GM12878 (cell line): Measurements from ENCODE around the gene ARHGEF38. TPM values are rescaled to one million over a fixed set of nuclear protein-coding genes. Genes with fewer than 3 reads are reported as not detected.

ENCODE experiments used
- ATAC-seq: fragments of 200-7000 bp; cut with Tn5 transposase; 3 replicates; pipeline ENCODE4 v1.9.1; 2020; ENCODE audit warnings: mild to moderate bottlenecking, moderate library complexity
- BruUV-seq: library from RNA; stranded (reverse); fragments of 400-500 nt; replicated peaks from 2 replicates; lab custom pipeline; 2021; lab: Mats Ljungman, UMichigan
- CTCF ChIA-PET: fragments of 300-600 bp; sonication (Branson Sonifier 250); formaldehyde crosslinking; extraction: SDS; loops from one replicate; lab custom pipeline; 2021; ENCODE audit warnings: inconsistent platforms; lab: Yijun Ruan, JAX
- POLR2A ChIA-PET: fragments of 350-600 bp; formaldehyde crosslinking; extraction: SDS; loops from one replicate; lab custom pipeline; 2021; ENCODE audit warnings: inconsistent platforms; lab: Charles Lee
- RAD21 ChIA-PET: fragments of 300-600 bp; sonication (Branson Sonifier 250); formaldehyde crosslinking; loops from one replicate; lab custom pipeline; 2023; ENCODE audit warnings: antibody characterized with exemption; ENCODE audit not compliant: unreplicated experiment; lab: Charles Lee
- SMC1A ChIA-PET: fragments of 300-600 bp; sonication (Branson Sonifier 250); formaldehyde crosslinking; loops from one replicate; lab custom pipeline; 2023; ENCODE audit not compliant: unreplicated experiment, uncharacterized antibody; lab: Charles Lee
- DNase-seq: peaks from one replicate; pipeline ENCODE4 v3.0.0-alpha.2; 2011; ENCODE audit warnings: low read depth, low spot score
- FAIRE-seq: peaks from 3 replicates; lab custom pipeline; 2011; peaks lifted over from hg19 to GRCh38; lab: Jason Lieb, UNC
- H2AFZ ChIP-seq: 2 replicates; pipeline ENCODE4 v1.6.0; 2011; ENCODE audit warnings: low read depth, low read length, control low read depth; ENCODE audit not compliant: control insufficient read depth
- H3K27ac ChIP-seq: 2 replicates; pipeline ENCODE4 v1.5.1; 2011; ENCODE audit warnings: control low read depth; ENCODE audit not compliant: control insufficient read depth, insufficient read depth
- H3K27me3 ChIP-seq, 2 experiments: replicated peaks in 1 of 2; 2 replicates each; pipeline versions ENCODE4 v1.6.0 to v1.6.1; 2011; ENCODE audit warnings: low read length in 1 of 2; ENCODE audit not compliant: control insufficient read depth in 2 of 2, insufficient read depth in 2 of 2
- H3K36me3 ChIP-seq, 2 experiments: 2 replicates each; pipeline ENCODE4 v1.5.1; 2011; ENCODE audit warnings: low read length in 1 of 2; ENCODE audit not compliant: control insufficient read depth in 2 of 2, insufficient read depth in 2 of 2
- H3K4me1 ChIP-seq: 2 replicates; pipeline ENCODE4 v1.6.1; 2011; ENCODE audit warnings: mild to moderate bottlenecking, low read length, moderate library complexity, mixed read lengths; ENCODE audit not compliant: control insufficient read depth, insufficient read depth
- H3K4me2 ChIP-seq: 2 replicates; pipeline ENCODE4 v1.6.0; 2011; ENCODE audit warnings: control low read depth; ENCODE audit not compliant: control insufficient read depth, insufficient read depth
- H3K4me3 ChIP-seq: fragments of 200-600 bp; sonication (generic); 2 replicates; pipeline ENCODE4 v1.5.1; 2016
- H3K79me2 ChIP-seq: 2 replicates; pipeline ENCODE4 v1.6.0; 2011; ENCODE audit warnings: low read length; ENCODE audit not compliant: control insufficient read depth, insufficient read depth
- H3K9ac ChIP-seq: 2 replicates; pipeline ENCODE4 v1.8.0; 2011; ENCODE audit warnings: low read length, control low read depth, mixed read lengths; ENCODE audit not compliant: control insufficient read depth, insufficient read depth
- H3K9me3 ChIP-seq: replicated peaks from 3 replicates; pipeline ENCODE4 v1.5.1; 2011; ENCODE audit warnings: mild to moderate bottlenecking, low read length; ENCODE audit not compliant: control insufficient read depth, insufficient read depth
- H4K20me1 ChIP-seq: 2 replicates; pipeline ENCODE4 v1.6.0; 2011; ENCODE audit not compliant: control insufficient read depth, insufficient read depth
- CBFB ChIP-seq: IDR thresholded peaks from 2 replicates; pipeline ENCODE4 v1.6.1; 2016; ENCODE audit warnings: antibody characterized with exemption, low read depth
- IKZF2 ChIP-seq, 2 experiments: fragments of 450-650 bp; IDR thresholded peaks; 2 replicates each; pipeline ENCODE4 v1.6.1; 2017; ENCODE audit warnings: mild to moderate bottlenecking in 2 of 2, moderate library complexity in 2 of 2
- IRF3 ChIP-seq: fragments of 450-650 bp; IDR thresholded peaks from 2 replicates; pipeline ENCODE4 v1.6.1; 2014; ENCODE audit warnings: mild to moderate bottlenecking
- NFYB ChIP-seq: IDR thresholded peaks from 2 replicates; pipeline ENCODE4 v1.6.1; 2011; ENCODE audit warnings: low read depth, mild to moderate bottlenecking, low read length, improper control_type of control experiment, moderate library complexity; ENCODE audit not compliant: insufficient read depth
- RAD51 ChIP-seq: fragments of 450-650 bp; IDR thresholded peaks from 2 replicates; pipeline ENCODE4 v1.6.1; 2016; ENCODE audit warnings: moderate library complexity, mild to moderate bottlenecking, inconsistent platforms
- SMC3 ChIP-seq: IDR thresholded peaks from 2 replicates; pipeline ENCODE4 v1.6.1; 2011; ENCODE audit warnings: low read length, improper control_type of control experiment, borderline replicate concordance
- ZBED1 ChIP-seq: IDR thresholded peaks from 2 replicates; pipeline ENCODE4 v1.6.1; 2016; ENCODE audit warnings: borderline replicate concordance
- WGBS: methylation state at CpG from one replicate; pipeline ENCODE4 v1.1.6; 2016; ENCODE audit warnings: low lambda C conversion rate; ENCODE audit not compliant: insufficient replicate concordance, insufficient coverage; ENCODE audit errors: missing lambda C conversion rate; 5-methylcytosine and 5-hydroxymethylcytosine counted together
- in situ Hi-C: fragments of 300-500 bp; cut with MboI; formaldehyde crosslinking; loops from 9 replicates; pipeline ENCODE4 v1.14.3; 2018; ENCODE audit warnings: mixed read lengths
- intact Hi-C: fragments of 100-400 bp; cut with micrococcal nuclease; formaldehyde crosslinking; loops from one replicate; pipeline ENCODE4 v1.14.2; 2022; ENCODE audit not compliant: unreplicated experiment
- polyA plus RNA-seq, 11 experiments: library from polyadenylated mRNA; depleted of rRNA in 4 of 11; unstranded in 6 of 11; stranded (reverse) in 5 of 11; fragments of >200 nt; fragmentation: Nextera tagmentation in 4 of 11; fragmentation: Illumina TruSeq in 1 of 11; extraction: Ambion mirVana in 4 of 11; extraction: Trizol in 1 of 11; gene quantifications; 1 replicate in 1 of 11; 2 replicates in 10 of 11; pipeline versions ENCODE4 v1.2.1 to v1.2.3, GENCODE V29; 2011 to 2016; ENCODE audit warnings: inconsistent platforms in 2 of 11, missing spikeins in 2 of 11, low read depth in 1 of 11
- total RNA-seq, 4 experiments: library from RNA; depleted of rRNA in 3 of 4; stranded (reverse); fragments of >200 nt in 3 of 4; fragmentation: Illumina TruSeq in 1 of 4; extraction: Trizol in 1 of 4; gene quantifications; 2 replicates each; pipeline versions ENCODE4 v1.2.1 to v1.2.3, GENCODE V29; 2013 to 2021
- TF ChIP-seq, protein P1 (sequence below): fragments of 450-650 bp; IDR thresholded peaks from 2 replicates; pipeline ENCODE4 v1.6.1; 2017; ENCODE audit warnings: mild to moderate bottlenecking, moderate library complexity
- TF ChIP-seq, protein P2 (sequence below): fragments of 150-350 bp; IDR thresholded peaks from 2 replicates; pipeline ENCODE4 v1.6.1; 2016; ENCODE audit warnings: low read depth, low read length
- TF ChIP-seq, protein P3 (sequence below): fragments of 450-650 bp; IDR thresholded peaks from 2 replicates; pipeline ENCODE4 v1.6.1; 2018; ENCODE audit warnings: borderline replicate concordance, mild to moderate bottlenecking; ENCODE audit not compliant: partially characterized antibody

Gene ARHGEF38
- total and polyA plus RNA-seq, 10 of the 15 experiments (the other 5 are each of a cell fraction or from before 2014, with no cell fraction given) = 0.01 to 1.1 (median 0.09) TPM; not detected in 2

- H3K27ac ChIP-seq = no peak overlapping the region
- in situ Hi-C loops (no loop called here), intact Hi-C loops (no loop called here)
- FAIRE-seq = no peak
- H3K27me3 ChIP-seq = no peaks in the 10 kb centered on the region
- no peaks in the 10 kb centered on the region for H3K79me2 ChIP-seq
- no peak for TF ChIP-seq NFYB
- TF ChIP-seq SMC3 = no peak
- TF ChIP-seq, protein P1, sequence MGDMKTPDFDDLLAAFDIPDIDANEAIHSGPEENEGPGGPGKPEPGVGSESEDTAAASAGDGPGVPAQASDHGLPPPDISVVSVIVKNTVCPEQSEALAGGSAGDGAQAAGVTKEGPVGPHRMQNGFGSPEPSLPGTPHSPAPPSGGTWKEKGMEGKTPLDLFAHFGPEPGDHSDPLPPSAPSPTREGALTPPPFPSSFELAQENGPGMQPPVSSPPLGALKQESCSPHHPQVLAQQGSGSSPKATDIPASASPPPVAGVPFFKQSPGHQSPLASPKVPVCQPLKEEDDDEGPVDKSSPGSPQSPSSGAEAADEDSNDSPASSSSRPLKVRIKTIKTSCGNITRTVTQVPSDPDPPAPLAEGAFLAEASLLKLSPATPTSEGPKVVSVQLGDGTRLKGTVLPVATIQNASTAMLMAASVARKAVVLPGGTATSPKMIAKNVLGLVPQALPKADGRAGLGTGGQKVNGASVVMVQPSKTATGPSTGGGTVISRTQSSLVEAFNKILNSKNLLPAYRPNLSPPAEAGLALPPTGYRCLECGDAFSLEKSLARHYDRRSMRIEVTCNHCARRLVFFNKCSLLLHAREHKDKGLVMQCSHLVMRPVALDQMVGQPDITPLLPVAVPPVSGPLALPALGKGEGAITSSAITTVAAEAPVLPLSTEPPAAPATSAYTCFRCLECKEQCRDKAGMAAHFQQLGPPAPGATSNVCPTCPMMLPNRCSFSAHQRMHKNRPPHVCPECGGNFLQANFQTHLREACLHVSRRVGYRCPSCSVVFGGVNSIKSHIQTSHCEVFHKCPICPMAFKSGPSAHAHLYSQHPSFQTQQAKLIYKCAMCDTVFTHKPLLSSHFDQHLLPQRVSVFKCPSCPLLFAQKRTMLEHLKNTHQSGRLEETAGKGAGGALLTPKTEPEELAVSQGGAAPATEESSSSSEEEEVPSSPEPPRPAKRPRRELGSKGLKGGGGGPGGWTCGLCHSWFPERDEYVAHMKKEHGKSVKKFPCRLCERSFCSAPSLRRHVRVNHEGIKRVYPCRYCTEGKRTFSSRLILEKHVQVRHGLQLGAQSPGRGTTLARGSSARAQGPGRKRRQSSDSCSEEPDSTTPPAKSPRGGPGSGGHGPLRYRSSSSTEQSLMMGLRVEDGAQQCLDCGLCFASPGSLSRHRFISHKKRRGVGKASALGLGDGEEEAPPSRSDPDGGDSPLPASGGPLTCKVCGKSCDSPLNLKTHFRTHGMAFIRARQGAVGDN = no peak
- TF ChIP-seq IRF3 = no peak
- no peak for TF ChIP-seq IKZF2 (IDR thresholded peaks at IDR 0.05)
- no peak for TF ChIP-seq ZBED1
- TF ChIP-seq, protein P2, sequence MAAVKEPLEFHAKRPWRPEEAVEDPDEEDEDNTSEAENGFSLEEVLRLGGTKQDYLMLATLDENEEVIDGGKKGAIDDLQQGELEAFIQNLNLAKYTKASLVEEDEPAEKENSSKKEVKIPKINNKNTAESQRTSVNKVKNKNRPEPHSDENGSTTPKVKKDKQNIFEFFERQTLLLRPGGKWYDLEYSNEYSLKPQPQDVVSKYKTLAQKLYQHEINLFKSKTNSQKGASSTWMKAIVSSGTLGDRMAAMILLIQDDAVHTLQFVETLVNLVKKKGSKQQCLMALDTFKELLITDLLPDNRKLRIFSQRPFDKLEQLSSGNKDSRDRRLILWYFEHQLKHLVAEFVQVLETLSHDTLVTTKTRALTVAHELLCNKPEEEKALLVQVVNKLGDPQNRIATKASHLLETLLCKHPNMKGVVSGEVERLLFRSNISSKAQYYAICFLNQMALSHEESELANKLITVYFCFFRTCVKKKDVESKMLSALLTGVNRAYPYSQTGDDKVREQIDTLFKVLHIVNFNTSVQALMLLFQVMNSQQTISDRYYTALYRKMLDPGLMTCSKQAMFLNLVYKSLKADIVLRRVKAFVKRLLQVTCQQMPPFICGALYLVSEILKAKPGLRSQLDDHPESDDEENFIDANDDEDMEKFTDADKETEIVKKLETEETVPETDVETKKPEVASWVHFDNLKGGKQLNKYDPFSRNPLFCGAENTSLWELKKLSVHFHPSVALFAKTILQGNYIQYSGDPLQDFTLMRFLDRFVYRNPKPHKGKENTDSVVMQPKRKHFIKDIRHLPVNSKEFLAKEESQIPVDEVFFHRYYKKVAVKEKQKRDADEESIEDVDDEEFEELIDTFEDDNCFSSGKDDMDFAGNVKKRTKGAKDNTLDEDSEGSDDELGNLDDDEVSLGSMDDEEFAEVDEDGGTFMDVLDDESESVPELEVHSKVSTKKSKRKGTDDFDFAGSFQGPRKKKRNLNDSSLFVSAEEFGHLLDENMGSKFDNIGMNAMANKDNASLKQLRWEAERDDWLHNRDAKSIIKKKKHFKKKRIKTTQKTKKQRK = no peak
- TF ChIP-seq, protein P3, sequence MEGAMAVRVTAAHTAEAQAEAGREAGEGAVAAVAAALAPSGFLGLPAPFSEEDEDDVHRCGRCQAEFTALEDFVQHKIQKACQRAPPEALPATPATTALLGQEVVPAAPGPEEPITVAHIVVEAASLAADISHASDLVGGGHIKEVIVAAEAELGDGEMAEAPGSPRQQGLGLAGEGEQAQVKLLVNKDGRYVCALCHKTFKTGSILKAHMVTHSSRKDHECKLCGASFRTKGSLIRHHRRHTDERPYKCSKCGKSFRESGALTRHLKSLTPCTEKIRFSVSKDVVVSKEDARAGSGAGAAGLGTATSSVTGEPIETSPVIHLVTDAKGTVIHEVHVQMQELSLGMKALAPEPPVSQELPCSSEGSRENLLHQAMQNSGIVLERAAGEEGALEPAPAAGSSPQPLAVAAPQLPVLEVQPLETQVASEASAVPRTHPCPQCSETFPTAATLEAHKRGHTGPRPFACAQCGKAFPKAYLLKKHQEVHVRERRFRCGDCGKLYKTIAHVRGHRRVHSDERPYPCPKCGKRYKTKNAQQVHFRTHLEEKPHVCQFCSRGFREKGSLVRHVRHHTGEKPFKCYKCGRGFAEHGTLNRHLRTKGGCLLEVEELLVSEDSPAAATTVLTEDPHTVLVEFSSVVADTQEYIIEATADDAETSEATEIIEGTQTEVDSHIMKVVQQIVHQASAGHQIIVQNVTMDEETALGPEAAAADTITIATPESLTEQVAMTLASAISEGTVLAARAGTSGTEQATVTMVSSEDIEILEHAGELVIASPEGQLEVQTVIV = no peak
- TF ChIP-seq CBFB = no peak
- no peak for TF ChIP-seq RAD51
- BruUV-seq = no TSS peak
- H3K9ac ChIP-seq = no peak overlapping the region
- ChIA-PET CTCF (interaction anchor here (0.8 to 1.6 kb wide), 2 partner anchors 11 to 37 kb away, joined by 3 to 4 read pairs; no protein-coding TSS in a partner anchor), POLR2A (interaction anchor here (0.6 kb wide), 1 partner anchor 98 kb away, joined by 3 read pairs; no protein-coding TSS in a partner anchor), RAD21 (interaction anchor here (0.9 to 1.5 kb wide), 2 partner anchors 157 to 170 kb away, joined by 3 to 4 read pairs; no protein-coding TSS in a partner anchor), SMC1A (interaction anchor here (0.6 to 2.9 kb wide), 2 partner anchors 11 to 621 kb away, joined by 3 to 13 read pairs; no protein-coding TSS in a partner anchor)
- peaks cover 2% of the 10 kb centered on the region in 2 experiments; a peak in 3 of 4 replicates for H3K36me3 ChIP-seq
- no peaks in the 10 kb centered on the region for H4K20me1 ChIP-seq
- no peak for DNase-seq
- 45% methylated on average over 2 of the region's 2 CpGs for WGBS
- no peak for ATAC-seq
- H3K4me1 ChIP-seq = no peaks in the 10 kb centered on the region
- no peak overlapping the region for H3K4me3 ChIP-seq
- no peak overlapping the region for H2AFZ ChIP-seq
- no peak overlapping the region for H3K4me2 ChIP-seq
- H3K9me3 ChIP-seq = no peaks in the 10 kb centered on the region
Observed at GRCh38 chr4:105677709-105678108, 125.3 kb downstream of the ARHGEF38 start.
